ENCODE measurements around the gene KNCN. TPM values are rescaled to one million over a fixed set of nuclear protein-coding genes. Genes with fewer than 3 reads are reported as not detected.

Gene KNCN
- total RNA-seq, 1 donor from 2014 or later: not detected

DNA sequence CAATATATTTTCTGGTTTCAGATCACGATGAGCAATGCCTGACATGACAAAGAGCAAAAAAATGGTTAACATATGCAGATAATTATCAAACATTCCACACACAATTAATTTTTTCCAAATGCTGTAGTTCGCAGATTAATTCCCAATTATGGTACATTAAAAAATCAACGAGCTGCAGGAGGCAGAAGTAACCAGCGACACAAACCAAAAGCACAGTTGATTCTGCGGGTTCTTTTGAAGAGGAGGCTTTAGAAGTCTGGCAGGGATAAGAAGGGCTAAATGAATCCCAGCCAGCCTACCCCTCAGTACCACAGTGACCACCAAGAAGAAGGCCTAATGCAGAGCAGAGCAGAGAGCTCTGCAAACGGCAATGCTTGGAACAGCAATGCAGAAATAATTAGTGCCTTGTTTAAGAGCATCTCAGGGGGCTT lies 17.0 kb upstream of the KNCN start:
- Histone ChIP-seq H3K9me3 (no peaks in the 10 kb centered on the region), H3K27me3 (no peaks in the 10 kb centered on the region), H3K4me1 (peaks cover 3 to 5% of the 10 kb centered on the region in 2 donors), H3K4me3 (no peak overlapping the region), H3K36me3 (peaks cover 40 to 46% of the 10 kb centered on the region in 2 donors), H3K27ac (no peak overlapping the region)
- no peak for TF ChIP-seq CTCF (IDR thresholded peaks at IDR 0.05)
- intact Hi-C loops (cut with DNase I): no loop called here
- no peak for DNase-seq (ENCODE audit: low spot score in 2 of 2)

DNA sequence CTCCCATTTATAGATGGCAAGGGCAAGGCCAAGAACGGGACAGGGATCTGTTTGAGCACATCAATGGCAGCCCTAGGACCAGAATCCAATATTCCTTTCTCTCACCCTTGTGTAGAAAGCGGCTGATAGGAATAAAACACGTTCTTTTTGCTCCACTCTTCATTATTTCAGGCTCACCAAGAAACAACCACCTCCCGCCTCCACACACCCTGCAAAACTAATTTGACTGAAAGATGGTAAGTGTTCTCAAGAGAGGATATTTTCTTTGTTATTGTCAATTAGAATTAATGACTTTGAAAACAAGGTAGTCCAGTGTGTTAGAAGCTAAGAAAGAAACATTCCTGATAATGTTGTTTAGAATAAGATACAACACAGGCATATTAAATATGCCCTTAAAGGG lies 11.9 kb upstream of the KNCN start:
- peaks cover 66 to 87% of the 10 kb centered on the region in 2 donors for H3K36me3 ChIP-seq
- no peaks in the 10 kb centered on the region for H3K27me3 ChIP-seq
- no peak overlapping the region for H3K27ac ChIP-seq
- no peak for TF ChIP-seq CTCF (IDR thresholded peaks at IDR 0.05)
- no peaks in the 10 kb centered on the region for H3K4me1 ChIP-seq
- H3K4me3 ChIP-seq: no peak overlapping the region
- intact Hi-C loops (cut with DNase I): no loop called here
- DNase-seq (ENCODE audit: low spot score in 2 of 2): no peak
- H3K9me3 ChIP-seq: no peaks in the 10 kb centered on the region

DNA sequence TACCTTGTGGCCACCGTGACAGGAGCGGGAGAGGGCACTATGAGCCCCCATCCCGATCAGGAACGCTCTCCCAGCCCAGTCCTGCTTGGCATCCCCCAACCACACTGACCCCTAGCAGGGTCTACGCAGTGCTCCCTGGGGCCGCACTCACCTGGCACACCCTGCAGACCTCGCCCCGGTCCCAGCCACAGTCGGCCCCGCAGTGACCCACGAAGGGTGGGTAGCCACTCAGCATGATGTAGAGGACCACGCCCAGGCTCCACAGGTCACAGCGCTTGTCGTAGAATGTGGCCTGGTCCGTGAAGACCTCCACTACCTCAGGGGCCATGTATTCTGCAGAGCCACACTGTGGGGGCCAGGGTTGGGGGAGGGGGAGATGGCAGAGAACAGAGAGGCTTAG lies 11.1 kb upstream of the KNCN start:
- Histone ChIP-seq H3K27me3 (no peaks in the 10 kb centered on the region), H3K4me1 (no peaks in the 10 kb centered on the region), H3K36me3 (peaks cover 61 to 88% of the 10 kb centered on the region in 2 donors), H3K27ac (no peak overlapping the region), H3K9me3 (no peaks in the 10 kb centered on the region), H3K4me3 (no peak overlapping the region)
- TF ChIP-seq CTCF (IDR thresholded peaks at IDR 0.05): no peak
- intact Hi-C loops (cut with DNase I): no loop called here
- no peak for DNase-seq (ENCODE audit: low spot score in 2 of 2)

DNA sequence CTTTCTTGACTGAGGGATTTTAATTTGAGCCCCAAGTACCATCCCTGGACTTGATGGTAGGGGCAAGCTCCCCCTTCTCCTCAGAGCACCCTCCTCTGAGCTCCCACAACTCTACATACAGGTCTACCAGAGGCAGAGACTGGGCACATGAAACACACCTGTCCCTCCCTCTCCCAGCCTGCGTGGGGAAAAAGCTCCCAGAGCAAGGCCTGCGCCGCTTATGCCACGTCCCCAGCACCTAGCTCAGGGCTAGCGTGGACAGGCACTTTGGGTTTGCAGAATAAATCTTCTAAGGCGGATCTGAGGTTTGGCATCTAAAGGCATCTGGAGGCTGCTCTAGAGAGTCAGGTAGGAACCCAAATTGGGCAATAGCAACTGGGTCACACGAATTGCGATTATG lies 7.5 kb upstream of the KNCN start:
- Histone ChIP-seq H3K9me3 (no peaks in the 10 kb centered on the region), H3K27ac (no peak overlapping the region), H3K36me3 (peaks cover 39 to 58% of the 10 kb centered on the region in 2 donors), H3K4me1 (no peaks in the 10 kb centered on the region), H3K4me3 (no peak overlapping the region), H3K27me3 (no peaks in the 10 kb centered on the region)
- TF ChIP-seq CTCF (IDR thresholded peaks at IDR 0.05): no peak
- no peak for DNase-seq (ENCODE audit: low spot score in 2 of 2)
- intact Hi-C loops (cut with DNase I): no loop called here

- H3K27me3 ChIP-seq: no peaks in the 10 kb centered on the region
- no peaks in the 10 kb centered on the region for H3K4me1 ChIP-seq
- TF ChIP-seq CTCF (IDR thresholded peaks at IDR 0.05): no peak
- no peaks in the 10 kb centered on the region for H3K9me3 ChIP-seq
- peaks cover 39 to 55% of the 10 kb centered on the region in 2 donors for H3K36me3 ChIP-seq
- no peak for DNase-seq (ENCODE audit: low spot score in 2 of 2)
- no peak overlapping the region for H3K27ac ChIP-seq
- intact Hi-C loops (cut with DNase I): no loop called here
- H3K4me3 ChIP-seq: no peak overlapping the region
Measured at GRCh38 chr1:46558141-46558963, 6.9 kb upstream of the KNCN start.

All from ascending aorta (tissue), 2 donors.